ENCODE results near the gene POGLUT3. TPM values are rescaled to one million over a fixed set of nuclear protein-coding genes. Genes with fewer than 3 reads are reported as not detected.

The POGLUT3 gene, protein sequence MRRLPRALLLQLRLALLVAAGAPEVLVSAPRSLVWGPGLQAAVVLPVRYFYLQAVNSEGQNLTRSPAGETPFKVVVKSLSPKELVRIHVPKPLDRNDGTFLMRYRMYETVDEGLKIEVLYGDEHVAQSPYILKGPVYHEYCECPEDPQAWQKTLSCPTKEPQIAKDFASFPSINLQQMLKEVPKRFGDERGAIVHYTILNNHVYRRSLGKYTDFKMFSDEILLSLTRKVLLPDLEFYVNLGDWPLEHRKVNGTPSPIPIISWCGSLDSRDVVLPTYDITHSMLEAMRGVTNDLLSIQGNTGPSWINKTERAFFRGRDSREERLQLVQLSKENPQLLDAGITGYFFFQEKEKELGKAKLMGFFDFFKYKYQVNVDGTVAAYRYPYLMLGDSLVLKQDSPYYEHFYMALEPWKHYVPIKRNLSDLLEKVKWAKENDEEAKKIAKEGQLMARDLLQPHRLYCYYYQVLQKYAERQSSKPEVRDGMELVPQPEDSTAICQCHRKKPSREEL
- polyA plus RNA-seq (2013): 18.7 TPM

DNA sequence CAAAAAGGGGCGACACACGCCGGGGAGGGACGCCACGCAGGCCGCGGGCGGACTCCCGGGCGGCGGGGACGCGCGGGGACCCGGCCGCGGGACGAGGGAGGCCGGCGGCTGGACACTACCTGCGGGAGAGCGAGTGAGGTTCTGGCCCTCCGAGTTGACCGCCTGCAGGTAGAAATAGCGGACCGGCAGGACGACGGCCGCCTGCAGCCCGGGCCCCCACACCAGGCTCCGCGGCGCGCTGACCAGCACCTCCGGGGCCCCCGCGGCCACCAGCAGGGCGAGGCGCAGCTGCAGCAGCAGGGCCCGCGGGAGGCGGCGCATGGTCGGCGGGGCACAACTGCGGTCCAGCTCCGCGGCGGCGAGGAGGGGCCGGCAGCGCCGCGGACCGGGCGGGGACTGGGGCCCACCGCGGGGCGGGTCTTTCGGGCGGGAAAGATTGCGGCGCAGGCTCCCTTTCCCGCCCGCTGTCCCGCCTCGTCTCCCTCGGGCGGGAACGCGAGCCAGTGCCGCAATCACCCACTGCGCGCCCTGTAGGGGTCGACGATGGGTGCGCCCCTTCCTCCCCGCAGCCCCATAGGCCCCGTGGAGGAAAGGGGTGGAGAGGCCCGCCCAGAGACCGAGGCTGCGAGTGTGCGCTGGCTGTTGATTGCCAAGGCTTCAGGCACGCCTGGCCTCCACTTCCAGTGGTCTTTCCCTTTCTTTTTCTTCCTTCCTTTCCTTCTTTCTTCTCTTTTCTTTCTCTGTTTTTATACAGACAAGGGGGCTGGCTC is at the start of gene POGLUT3:
TSS of gene POGLUT3 (minus strand) at position 339 of the 770 bp plus-strand sequence. CDS start at position 321, 18 bp downstream.
- WGBS (ENCODE audit: insufficient coverage): 0% methylated on average over 76 of the region's 84 CpGs
- peak; percentile 38 to 72 (median 60) for DNase-seq
- H3K36me3 ChIP-seq (ENCODE audit: control insufficient read depth in 4 of 4, insufficient read depth in 4 of 4, low read length in 3 of 4): peaks cover 0 to 7% (median 0%) of the 10 kb centered on the region in 4 experiments
- no peaks in the 10 kb centered on the region for H3K9me3 ChIP-seq (ENCODE audit: control extremely low read depth in 1 of 5, control insufficient read depth in 4 of 5, insufficient read depth in 2 of 5, low read depth in 1 of 5, low read length in 4 of 5)
- ChIA-PET CTCF (interaction anchor here (1.2 kb wide), 1 partner anchor 17 kb away, joined by 4 read pairs; no protein-coding TSS in a partner anchor), POLR2A (interaction anchor here (0.5 kb wide), 1 partner anchor 32 kb away, joined by 5 read pairs; no protein-coding TSS in a partner anchor)
- H3K27me3 ChIP-seq (replicated peaks in 2 of 5; ENCODE audit: control insufficient read depth in 4 of 5, insufficient read depth in 5 of 5, low read length in 4 of 5): no peaks in the 10 kb centered on the region
- H3K27ac ChIP-seq (ENCODE audit: insufficient read depth in 1 of 2, low read depth in 1 of 2, low read length in 2 of 2, poor library complexity in 1 of 2, severe bottlenecking in 2 of 2): peak within 1 kb of the TSS; percentile 67 to 88
- peak within 1 kb of the TSS; percentile 57 to 87 (median 75) for H3K4me3 ChIP-seq (ENCODE audit: control insufficient read depth in 1 of 7, extremely low read depth in 1 of 7, insufficient read depth in 4 of 7, low read depth in 2 of 7, low read length in 6 of 7)
- peaks cover 0 to 20% (median 10%) of the 10 kb centered on the region in 4 experiments for H3K4me1 ChIP-seq (ENCODE audit: control extremely low read depth in 1 of 4, control insufficient read depth in 4 of 4, insufficient read depth in 4 of 4, low read length in 3 of 4)

DNA sequence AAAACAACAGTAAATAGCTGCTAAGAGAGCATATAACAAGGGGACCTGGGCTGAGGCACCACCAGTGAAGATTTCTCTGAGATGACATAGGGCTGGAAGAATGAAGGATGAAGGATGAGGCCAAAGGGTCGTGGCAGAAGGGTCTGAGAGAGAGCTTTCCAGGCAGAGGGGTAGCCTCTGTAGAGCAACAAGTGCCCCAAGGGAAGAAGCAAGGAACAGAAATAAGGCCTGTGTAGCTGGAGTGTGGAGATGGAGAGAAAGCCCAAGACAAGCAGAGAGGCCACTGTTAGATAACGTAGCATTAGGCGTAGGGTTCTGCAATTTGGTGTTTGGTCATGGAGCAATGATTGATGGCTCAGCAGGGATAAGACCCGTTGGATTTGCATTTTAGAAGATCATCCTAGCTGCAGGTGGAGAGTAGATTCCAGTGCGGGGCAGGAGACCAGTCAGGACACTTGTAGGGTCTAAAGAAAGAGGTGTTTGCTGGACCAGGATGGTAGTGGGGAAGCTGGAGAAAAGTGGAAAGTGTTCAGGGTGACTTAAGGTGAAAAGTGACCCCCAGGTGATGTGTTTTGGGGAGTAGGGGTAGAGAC is 47.8 kb upstream of the POGLUT3 start:
- Histone ChIP-seq H3K36me3 (ENCODE audit: control insufficient read depth in 4 of 4, insufficient read depth in 4 of 4, low read length in 3 of 4) (no peaks in the 10 kb centered on the region), H3K4me1 (ENCODE audit: control extremely low read depth in 1 of 4, control insufficient read depth in 4 of 4, insufficient read depth in 4 of 4, low read length in 3 of 4) (no peaks in the 10 kb centered on the region), H3K9me3 (ENCODE audit: control extremely low read depth in 1 of 5, control insufficient read depth in 4 of 5, insufficient read depth in 2 of 5, low read depth in 1 of 5, low read length in 4 of 5) (no peaks in the 10 kb centered on the region), H3K27me3 (replicated peaks in 2 of 5; ENCODE audit: control insufficient read depth in 4 of 5, insufficient read depth in 5 of 5, low read length in 4 of 5) (no peaks in the 10 kb centered on the region), H3K27ac (ENCODE audit: insufficient read depth in 1 of 2, low read depth in 1 of 2, low read length in 2 of 2, poor library complexity in 1 of 2, severe bottlenecking in 2 of 2) (no peak overlapping the region), H3K4me3 (ENCODE audit: control insufficient read depth in 1 of 7, extremely low read depth in 1 of 7, insufficient read depth in 4 of 7, low read depth in 2 of 7, low read length in 6 of 7) (no peak overlapping the region)
- no peak for DNase-seq
- POLR2A ChIA-PET: no interaction called here
- CTCF ChIA-PET: interaction anchor here (0.6 to 1.3 kb wide), 4 partner anchors 9 to 327 kb away, joined by 3 to 5 read pairs (median 4); no protein-coding TSS in a partner anchor
- WGBS (ENCODE audit: insufficient coverage): 100% methylated on average over 5 of the region's 5 CpGs

DNA sequence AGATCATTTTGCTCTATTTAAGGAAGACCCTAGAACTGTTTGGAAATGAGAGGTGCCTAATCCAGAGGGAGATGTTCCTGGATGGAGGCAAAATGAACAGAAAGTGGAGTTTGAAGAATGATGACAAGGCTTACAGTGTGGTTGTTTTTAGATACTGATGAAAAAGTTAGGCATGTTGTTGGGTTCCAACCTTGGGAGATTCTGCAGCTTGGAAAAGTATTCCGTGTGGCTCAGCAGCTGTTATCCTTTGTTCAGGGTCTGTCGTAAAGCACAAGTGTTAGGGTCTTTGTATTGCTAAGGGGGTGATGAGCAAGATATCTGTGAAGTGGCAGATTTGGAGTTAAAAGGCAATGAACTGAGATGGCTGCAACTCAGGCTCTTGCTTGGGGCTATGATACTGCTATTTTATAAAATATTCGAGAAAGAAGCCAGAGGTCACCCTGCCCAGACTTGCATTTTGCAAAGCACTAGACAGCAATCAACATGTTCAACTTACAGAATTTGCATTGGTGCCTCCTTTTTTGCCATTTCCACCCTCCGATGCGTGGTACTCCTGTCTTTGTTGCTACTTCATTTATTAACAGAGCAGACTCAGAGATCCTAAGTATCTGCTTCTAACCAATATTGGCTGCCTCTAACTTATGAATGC is 45.3 kb upstream of the POGLUT3 start:
- no peaks in the 10 kb centered on the region for H3K9me3 ChIP-seq (ENCODE audit: control extremely low read depth in 1 of 5, control insufficient read depth in 4 of 5, insufficient read depth in 2 of 5, low read depth in 1 of 5, low read length in 4 of 5)
- DNase-seq: no peak
- POLR2A ChIA-PET: no interaction called here
- no peaks in the 10 kb centered on the region for H3K27me3 ChIP-seq (replicated peaks in 2 of 5; ENCODE audit: control insufficient read depth in 4 of 5, insufficient read depth in 5 of 5, low read length in 4 of 5)
- CTCF ChIA-PET: no interaction called here
- no peak overlapping the region for H3K27ac ChIP-seq (ENCODE audit: insufficient read depth in 1 of 2, low read depth in 1 of 2, low read length in 2 of 2, poor library complexity in 1 of 2, severe bottlenecking in 2 of 2)
- no peak overlapping the region for H3K4me3 ChIP-seq (ENCODE audit: control insufficient read depth in 1 of 7, extremely low read depth in 1 of 7, insufficient read depth in 4 of 7, low read depth in 2 of 7, low read length in 6 of 7)
- WGBS (ENCODE audit: insufficient coverage): 94% methylated on average over 5 of the region's 5 CpGs
- H3K4me1 ChIP-seq (ENCODE audit: control extremely low read depth in 1 of 4, control insufficient read depth in 4 of 4, insufficient read depth in 4 of 4, low read length in 3 of 4): no peaks in the 10 kb centered on the region
- H3K36me3 ChIP-seq (ENCODE audit: control insufficient read depth in 4 of 4, insufficient read depth in 4 of 4, low read length in 3 of 4): no peaks in the 10 kb centered on the region

GRCh38 chr11:108541531-108541930 is 43.3 kb upstream of the POGLUT3 start:
- Histone ChIP-seq H3K4me1 (ENCODE audit: control extremely low read depth in 1 of 4, control insufficient read depth in 4 of 4, insufficient read depth in 4 of 4, low read length in 3 of 4) (no peaks in the 10 kb centered on the region), H3K27ac (ENCODE audit: insufficient read depth in 1 of 2, low read depth in 1 of 2, low read length in 2 of 2, poor library complexity in 1 of 2, severe bottlenecking in 2 of 2) (no peak overlapping the region), H3K27me3 (replicated peaks in 2 of 5; ENCODE audit: control insufficient read depth in 4 of 5, insufficient read depth in 5 of 5, low read length in 4 of 5) (no peaks in the 10 kb centered on the region), H3K36me3 (ENCODE audit: control insufficient read depth in 4 of 4, insufficient read depth in 4 of 4, low read length in 3 of 4) (no peaks in the 10 kb centered on the region), H3K9me3 (ENCODE audit: control extremely low read depth in 1 of 5, control insufficient read depth in 4 of 5, insufficient read depth in 2 of 5, low read depth in 1 of 5, low read length in 4 of 5) (no peaks in the 10 kb centered on the region), H3K4me3 (ENCODE audit: control insufficient read depth in 1 of 7, extremely low read depth in 1 of 7, insufficient read depth in 4 of 7, low read depth in 2 of 7, low read length in 6 of 7) (no peak overlapping the region)
- no peak for DNase-seq
- CTCF ChIA-PET: no interaction called here
- POLR2A ChIA-PET: no interaction called here

DNA sequence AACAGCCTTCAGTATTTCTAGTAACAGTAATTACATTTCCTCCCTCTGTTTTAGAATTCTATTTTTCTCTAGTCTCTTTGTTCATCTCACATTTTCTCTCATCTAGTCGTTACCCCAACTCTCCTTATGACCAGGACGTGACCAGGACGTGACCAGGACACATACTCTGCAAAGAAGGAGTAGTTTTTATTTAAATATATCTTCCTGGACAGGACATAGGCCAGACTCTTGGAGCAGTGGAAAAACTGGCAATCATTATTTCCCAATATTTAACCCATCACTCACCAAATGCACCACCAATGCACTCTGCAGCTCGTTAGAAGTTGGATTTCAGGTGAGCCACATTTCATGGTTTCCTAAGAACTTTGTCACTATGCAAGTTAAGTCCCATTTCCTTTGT is 40.3 kb upstream of the POGLUT3 start:
- POLR2A ChIA-PET: no interaction called here
- WGBS (ENCODE audit: insufficient coverage): 100% methylated on average over 1 of the region's 4 CpGs
- no peak for DNase-seq
- no peak overlapping the region for H3K27ac ChIP-seq (ENCODE audit: insufficient read depth in 1 of 2, low read depth in 1 of 2, low read length in 2 of 2, poor library complexity in 1 of 2, severe bottlenecking in 2 of 2)
- CTCF ChIA-PET: no interaction called here
- H3K4me3 ChIP-seq (ENCODE audit: control insufficient read depth in 1 of 7, extremely low read depth in 1 of 7, insufficient read depth in 4 of 7, low read depth in 2 of 7, low read length in 6 of 7): no peak overlapping the region
- H3K4me1 ChIP-seq (ENCODE audit: control extremely low read depth in 1 of 4, control insufficient read depth in 4 of 4, insufficient read depth in 4 of 4, low read length in 3 of 4): no peaks in the 10 kb centered on the region
- no peaks in the 10 kb centered on the region for H3K9me3 ChIP-seq (ENCODE audit: control extremely low read depth in 1 of 5, control insufficient read depth in 4 of 5, insufficient read depth in 2 of 5, low read depth in 1 of 5, low read length in 4 of 5)
- H3K36me3 ChIP-seq (ENCODE audit: control insufficient read depth in 4 of 4, insufficient read depth in 4 of 4, low read length in 3 of 4): peaks cover 0 to 2% (median 0%) of the 10 kb centered on the region in 4 experiments
- H3K27me3 ChIP-seq (replicated peaks in 2 of 5; ENCODE audit: control insufficient read depth in 4 of 5, insufficient read depth in 5 of 5, low read length in 4 of 5): no peaks in the 10 kb centered on the region

GRCh38 chr11:108538022-108538424 is 39.8 kb upstream of the POGLUT3 start:
- no peak for DNase-seq
- Histone ChIP-seq H3K9me3 (ENCODE audit: control extremely low read depth in 1 of 5, control insufficient read depth in 4 of 5, insufficient read depth in 2 of 5, low read depth in 1 of 5, low read length in 4 of 5) (no peaks in the 10 kb centered on the region), H3K27ac (ENCODE audit: insufficient read depth in 1 of 2, low read depth in 1 of 2, low read length in 2 of 2, poor library complexity in 1 of 2, severe bottlenecking in 2 of 2) (no peak overlapping the region), H3K4me3 (ENCODE audit: control insufficient read depth in 1 of 7, extremely low read depth in 1 of 7, insufficient read depth in 4 of 7, low read depth in 2 of 7, low read length in 6 of 7) (no peak overlapping the region), H3K4me1 (ENCODE audit: control extremely low read depth in 1 of 4, control insufficient read depth in 4 of 4, insufficient read depth in 4 of 4, low read length in 3 of 4) (no peaks in the 10 kb centered on the region), H3K36me3 (ENCODE audit: control insufficient read depth in 4 of 4, insufficient read depth in 4 of 4, low read length in 3 of 4) (peaks cover 0 to 2% (median 0%) of the 10 kb centered on the region in 4 experiments), H3K27me3 (replicated peaks in 2 of 5; ENCODE audit: control insufficient read depth in 4 of 5, insufficient read depth in 5 of 5, low read length in 4 of 5) (no peaks in the 10 kb centered on the region)
- whole genome bisulfite sequencing (ENCODE audit: insufficient coverage): 79% methylated on average over 7 of the region's 8 CpGs
- ChIA-PET POLR2A (no interaction called here), CTCF (no interaction called here)

Data from common myeloid progenitor, CD34-positive (primary cell).